NOMO-1 treated with dmso at 0.1 percent for 144 hours (cell line): Measurements from ENCODE around the gene NRAP.

Experiments used
- DNase-seq: peaks from one replicate; lab custom pipeline; 2025; ENCODE audit not compliant: unreplicated experiment; lab: John Stamatoyannopoulos, UW

NRAP gene

GRCh38 chr10:113643183-113643582, 20.7 kb downstream of the NRAP start:
- DNase-seq, result no peak

DNA sequence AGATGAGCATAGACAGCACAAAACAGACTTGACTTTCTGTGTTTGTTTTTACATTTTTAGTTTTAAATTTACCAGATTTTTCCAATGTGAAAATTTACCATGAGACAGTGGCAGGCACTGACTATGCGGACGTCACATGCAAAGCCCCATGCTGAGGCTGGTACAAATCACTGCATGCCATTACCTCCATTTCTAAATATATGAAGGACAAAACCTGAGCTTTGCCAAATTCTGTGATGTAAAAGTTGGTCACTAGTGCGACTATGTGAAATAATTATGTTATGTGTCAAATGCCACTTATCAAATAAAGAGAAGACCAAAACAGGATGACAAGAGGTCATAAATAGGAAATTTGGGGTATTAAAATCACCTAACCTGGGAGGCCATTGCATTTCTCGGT, 22.1 kb downstream of the NRAP start:
- DNase-seq, result no peak

DNA sequence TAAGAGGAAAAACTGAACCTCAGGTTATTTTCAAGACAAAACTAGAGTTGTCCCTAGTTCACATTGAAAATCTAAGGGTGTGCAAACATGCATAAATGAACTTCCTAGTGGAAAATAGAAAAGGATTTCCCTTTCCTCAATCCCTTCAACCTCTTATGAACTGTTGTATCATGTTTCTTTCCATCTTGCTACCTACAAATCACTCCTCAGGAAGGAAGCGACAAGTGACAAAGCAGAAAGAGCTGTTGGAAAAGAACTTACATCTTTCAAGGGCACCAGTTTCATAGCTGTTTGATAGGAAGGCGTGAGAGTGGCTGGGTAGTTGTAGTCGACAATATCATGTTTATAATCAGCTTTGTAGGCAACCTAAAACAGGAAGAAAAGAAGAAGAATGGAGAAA, 23.9 kb downstream of the NRAP start:
- DNase-seq, result no peak

DNA sequence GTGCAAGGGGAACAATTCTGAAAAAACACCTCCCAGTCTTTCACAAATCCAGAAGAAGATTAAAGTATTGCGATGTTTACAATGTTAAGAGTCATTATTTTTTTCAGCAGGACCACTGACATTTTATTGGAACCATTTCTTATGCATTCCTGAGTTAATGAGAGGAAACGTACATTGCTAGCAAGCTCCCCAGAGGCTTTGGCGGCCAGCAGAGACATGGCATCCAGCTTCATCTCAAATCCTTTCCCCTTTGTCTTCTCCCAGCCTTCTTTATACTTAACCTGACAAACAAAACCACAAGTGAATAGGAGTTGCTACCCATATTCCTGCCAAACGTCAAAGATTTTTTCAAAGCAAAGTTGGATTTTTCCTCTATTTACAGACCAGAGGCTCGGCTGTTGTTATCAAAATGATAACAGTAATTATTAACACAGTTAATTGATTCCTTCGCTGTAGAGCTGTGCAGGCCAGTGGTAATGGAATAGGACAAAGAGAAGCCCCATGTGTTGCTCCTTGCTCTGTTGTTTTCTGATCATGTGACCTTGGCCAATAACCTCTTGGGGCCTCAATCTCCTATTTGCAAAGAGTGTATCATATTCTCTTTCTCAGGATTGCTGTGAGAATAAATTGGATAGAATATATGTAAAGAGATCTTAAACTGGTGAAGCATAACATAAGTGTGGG, 32.0 kb downstream of the NRAP start:
- no peak for DNase-seq

DNA sequence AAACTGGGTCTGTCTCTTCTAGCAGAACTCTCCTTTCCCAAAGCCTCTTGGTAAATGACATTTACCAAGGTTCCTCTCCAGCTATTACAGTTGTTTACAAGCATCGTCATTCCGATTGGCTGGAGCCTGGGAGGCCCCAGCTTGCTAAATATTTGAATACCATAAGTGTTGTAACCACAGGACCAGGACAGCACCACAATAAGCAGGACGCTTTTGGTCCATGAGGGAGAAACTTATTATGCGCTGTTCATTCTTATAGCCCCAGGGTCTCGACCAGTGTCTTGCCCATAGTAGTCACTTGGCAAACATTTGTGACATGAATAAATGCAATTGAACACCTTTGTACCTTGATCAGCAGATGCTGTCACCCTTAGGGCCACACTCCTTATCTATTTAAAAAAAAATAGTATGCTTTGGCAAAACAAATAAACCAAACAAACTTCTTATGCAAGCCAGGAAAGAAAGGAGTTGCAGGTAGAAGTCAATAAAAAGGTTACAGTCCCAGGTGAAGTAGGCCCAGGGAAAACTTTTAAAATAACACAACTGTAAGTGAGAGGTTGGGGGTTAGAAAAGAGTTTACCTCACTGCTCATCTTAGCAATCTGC, 32.8 kb downstream of the NRAP start:
- DNase-seq, result no peak

DNA sequence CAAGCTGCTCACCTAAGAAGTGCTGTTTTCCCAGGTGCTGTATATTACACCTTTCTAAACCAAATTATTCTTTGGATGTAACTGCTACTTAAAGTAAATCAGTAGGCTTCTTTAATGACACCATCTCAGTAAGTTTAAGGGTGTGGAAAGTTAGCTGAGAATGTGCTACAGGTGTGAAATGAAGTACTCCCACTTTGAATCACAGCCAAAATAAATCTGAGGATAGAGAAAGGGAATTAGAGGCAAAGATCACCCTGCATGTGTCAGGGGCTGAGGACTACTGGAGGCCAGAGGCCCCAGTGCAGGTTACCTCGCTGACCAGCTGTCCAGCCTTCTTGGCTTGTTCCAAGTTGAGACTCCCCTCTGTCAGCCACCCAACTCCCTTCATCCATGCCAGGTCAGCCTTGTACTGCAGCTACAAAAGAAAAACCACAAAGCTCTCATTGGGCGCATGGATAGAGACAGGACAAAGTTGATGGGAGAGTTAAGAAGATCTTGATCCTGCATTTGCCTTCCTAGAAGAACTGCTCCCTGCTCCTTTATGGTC, 35.2 kb downstream of the NRAP start:
- DNase-seq, result no peak

DNA sequence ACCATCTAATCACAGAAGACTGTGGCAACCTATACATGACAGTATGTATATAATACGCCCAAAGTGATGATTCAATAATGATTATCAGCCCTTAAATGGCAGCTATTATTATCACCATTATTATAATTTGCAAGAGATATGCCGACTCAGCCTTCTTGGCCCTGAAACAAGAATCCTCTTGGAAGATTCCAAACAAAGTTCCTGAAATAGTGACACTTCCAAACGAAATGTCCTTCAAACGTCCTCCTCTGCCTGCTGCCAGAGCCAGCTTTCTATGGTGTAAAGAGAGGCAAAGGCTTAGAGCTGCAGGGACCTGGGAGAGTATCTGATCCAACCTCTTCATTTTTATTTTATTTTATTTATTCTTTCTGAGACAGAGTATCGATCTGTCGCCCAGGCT, 36.0 kb downstream of the NRAP start:
- DNase-seq, result no peak

- no peak for DNase-seq
These were observed 37.0 kb downstream of the NRAP start for GRCh38 chr10:113626809-113627355.

DNA sequence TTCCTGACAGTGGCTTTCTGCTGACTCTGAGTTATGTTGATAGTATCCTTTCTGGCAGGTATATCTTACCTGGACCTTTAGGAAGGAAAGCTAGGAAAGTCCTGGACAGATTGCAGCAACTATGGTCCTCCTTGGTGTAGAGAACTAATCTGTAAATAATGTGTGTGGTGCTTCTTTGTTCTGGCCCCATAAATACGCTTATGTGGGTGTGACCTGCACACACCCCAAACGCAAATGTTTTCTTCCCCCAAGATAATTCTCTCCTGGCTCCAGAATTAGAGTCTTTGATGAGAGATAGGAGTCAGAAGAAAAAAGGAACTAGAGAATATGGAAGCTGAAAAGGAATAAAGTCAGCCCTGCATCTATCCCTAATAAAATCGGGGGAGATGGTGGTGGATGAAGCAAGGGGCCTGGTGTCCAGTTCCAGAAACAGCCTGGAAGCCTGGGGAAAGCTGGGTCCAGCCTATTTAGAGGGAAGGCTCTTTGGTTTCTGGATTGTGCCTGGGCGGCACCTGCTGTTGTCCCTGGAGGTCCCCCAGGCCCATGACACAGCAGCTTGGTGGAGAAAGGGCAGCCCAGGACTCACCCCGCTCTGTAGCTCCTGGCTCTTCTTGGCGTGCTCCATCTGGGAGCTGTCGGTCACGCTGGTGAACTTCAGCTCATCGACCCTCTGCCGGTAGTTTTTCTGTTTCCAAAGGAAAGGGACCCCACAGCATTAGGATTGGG, 38.2 kb downstream of the NRAP start:
- no peak for DNase-seq

GRCh38 chr10:113622831-113623230, 41.0 kb downstream of the NRAP start:
- no peak for DNase-seq

GRCh38 chr10:113621799-113622198, 42.0 kb downstream of the NRAP start:
- no peak for DNase-seq

GRCh38 chr10:113620936-113621335, 42.9 kb downstream of the NRAP start:
- DNase-seq, result no peak

GRCh38 chr10:113620511-113620910, 43.3 kb downstream of the NRAP start:
- no peak for DNase-seq

DNA sequence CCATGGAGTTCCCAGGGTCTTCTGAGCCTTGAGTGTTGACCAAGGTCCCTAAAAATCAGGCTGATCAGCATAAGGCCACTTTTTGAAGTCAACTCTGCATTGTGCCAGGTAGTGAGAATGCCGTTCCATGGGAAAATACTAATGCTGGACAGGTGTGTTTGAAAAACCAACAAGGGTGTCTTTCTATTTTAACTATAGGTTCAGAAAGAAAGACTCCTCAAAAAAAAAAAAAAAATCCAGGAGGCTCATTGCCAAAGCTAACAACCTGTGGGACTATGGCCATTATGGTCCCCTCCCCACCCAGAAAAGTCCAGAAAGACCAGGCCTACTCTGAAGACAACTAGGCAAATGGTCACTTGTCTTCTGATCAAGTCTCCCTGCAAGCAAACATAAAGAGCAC, 44.4 kb downstream of the NRAP start:
- no peak for DNase-seq

DNA sequence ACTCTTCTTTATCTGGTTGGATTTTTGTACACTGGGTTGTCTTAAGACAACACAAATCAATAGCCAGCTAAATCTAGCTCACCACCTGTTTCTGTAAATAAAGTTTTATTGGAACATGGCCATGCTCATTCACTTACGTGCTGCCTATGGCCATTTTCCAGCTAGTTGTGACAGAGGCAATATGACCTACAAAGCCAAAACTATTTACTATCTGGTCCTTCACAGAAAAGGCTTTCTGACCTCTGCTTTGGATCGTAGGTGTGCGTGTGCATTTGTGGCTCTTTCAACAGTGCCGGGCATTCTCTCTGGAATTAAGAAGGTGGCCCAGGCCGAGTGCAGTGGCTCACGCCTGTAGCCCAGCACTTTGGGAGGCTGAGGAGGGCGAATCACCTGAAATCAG, 45.5 kb downstream of the NRAP start:
- no peak for DNase-seq

DNA sequence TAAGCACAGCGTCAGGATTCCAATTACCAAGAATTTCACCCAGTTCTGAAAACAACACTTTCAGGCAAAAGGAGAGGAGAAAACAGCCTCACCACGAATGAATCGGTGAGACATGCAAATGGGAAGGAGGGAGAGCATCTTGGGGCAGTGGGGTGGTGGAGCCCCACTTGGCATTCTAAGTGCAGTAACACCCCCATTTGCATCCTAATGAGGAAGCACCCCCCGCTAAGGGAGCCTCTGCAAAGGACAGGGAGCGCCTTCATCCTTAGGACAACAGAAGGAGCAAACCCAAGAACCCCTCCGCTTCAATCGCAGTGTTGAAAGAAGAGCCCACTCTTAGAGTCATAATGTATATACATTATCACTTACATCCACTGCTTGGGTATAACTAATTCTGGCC, 46.8 kb downstream of the NRAP start:
- no peak for DNase-seq

GRCh38 chr10:113616244-113617074, 47.4 kb downstream of the NRAP start:
- no peak for DNase-seq

DNA sequence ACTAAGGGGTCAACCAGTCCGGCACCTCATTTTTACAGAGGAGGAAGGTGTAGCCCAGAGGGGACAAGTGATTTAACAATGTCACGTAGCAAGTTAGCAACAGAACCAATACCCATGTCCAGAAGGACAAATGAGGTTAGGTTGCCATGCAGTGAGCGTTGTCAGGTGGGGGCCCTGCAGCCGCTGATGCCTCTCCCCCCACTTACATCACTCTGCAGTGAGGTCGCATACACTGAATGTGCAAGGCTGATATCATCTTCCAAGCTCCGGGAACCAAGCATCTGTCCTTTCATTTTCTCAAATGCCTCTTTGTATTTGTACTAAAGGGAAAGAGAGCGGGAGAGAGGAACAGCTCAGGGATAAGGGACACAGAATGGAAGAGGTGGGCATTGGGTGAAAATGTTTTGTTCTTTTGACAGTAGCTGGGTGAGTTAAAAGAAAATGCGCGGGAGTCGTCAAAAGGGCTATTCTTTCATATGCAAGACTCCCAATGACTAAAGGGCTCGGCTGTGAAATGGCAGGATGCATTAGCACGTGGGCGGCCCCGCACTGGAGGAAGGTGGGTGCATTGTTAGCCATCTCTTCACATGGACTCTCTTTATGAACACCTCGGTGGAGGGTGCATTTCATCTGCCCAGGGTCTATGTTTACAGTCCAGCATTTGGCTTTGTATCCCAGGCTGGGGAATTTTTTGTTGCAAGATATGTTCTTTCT, 49.7 kb downstream of the NRAP start:
- DNase-seq, result no peak

- no peak for DNase-seq
These were observed 50.4 kb downstream of the NRAP start for GRCh38 chr10:113613427-113613826.

- DNase-seq, result no peak
These were observed 51.7 kb downstream of the NRAP start for GRCh38 chr10:113612154-113612553.
